CD4-positive, alpha-beta memory T cell (primary cell): Measurements from ENCODE around the gene OAS1. TPM values are rescaled to one million over a fixed set of nuclear protein-coding genes. Genes with fewer than 3 reads are reported as not detected.
A peak's percentile ranks its signal among the peaks of the same experiment; 100 is the strongest.

ENCODE experiments used
- CTCF ChIA-PET: fragments of 350-600 bp; sonication (Branson Sonifier 250); formaldehyde crosslinking; loops from one replicate; lab custom pipeline; 2021; ENCODE audit warnings: inconsistent platforms; ENCODE audit not compliant: partially characterized antibody; lab: Charles Lee
- POLR2A ChIA-PET: fragments of 350-600 bp; sonication (Branson Sonifier 250); formaldehyde crosslinking; loops from one replicate; lab custom pipeline; 2021; ENCODE audit not compliant: partially characterized antibody; lab: Charles Lee
- DNase-seq, 5 donors: peaks; one replicate each; pipeline versions ENCODE4 v3.0.0 to v3.0.0-alpha.2; 2020 to 2022; ENCODE audit warnings: mixed read lengths in 1 of 5
- H3K27ac ChIP-seq: one replicate; pipeline ENCODE4 v1.7.0; 2013; ENCODE audit warnings: low read depth, low read length
- H3K27me3 ChIP-seq: 2 replicates; pipeline ENCODE4 v1.7.0; 2013; ENCODE audit warnings: mild to moderate bottlenecking, low read length, moderate library complexity; ENCODE audit not compliant: insufficient read depth
- H3K36me3 ChIP-seq: 2 replicates; pipeline ENCODE4 v1.7.0; 2013; ENCODE audit warnings: mild to moderate bottlenecking, low read length, moderate library complexity; ENCODE audit not compliant: insufficient read depth
- H3K4me1 ChIP-seq: 2 replicates; pipeline ENCODE4 v1.7.0; 2013; ENCODE audit warnings: mild to moderate bottlenecking, low read length, moderate library complexity; ENCODE audit not compliant: insufficient read depth
- H3K4me3 ChIP-seq, 2 donors: one replicate each; pipeline ENCODE4 v1.7.0; 2013; ENCODE audit warnings: low read length in 2 of 2, mild to moderate bottlenecking in 1 of 2
- H3K9me3 ChIP-seq, 2 donors: one replicate each; pipeline ENCODE4 v1.7.0; 2013; ENCODE audit warnings: low read length in 2 of 2, control low read depth in 1 of 2; ENCODE audit not compliant: control insufficient read depth in 1 of 2
- H3K27ac Mint-ChIP-seq, 7 donors: one replicate each; pipeline ENCODE4 v1.8.0; 2020 to 2021; ENCODE audit warnings: mixed read lengths in 7 of 7, mild to moderate bottlenecking in 6 of 7, inconsistent platforms in 3 of 7, moderate library complexity in 3 of 7
- H3K27me3 Mint-ChIP-seq, 2 donors: one replicate each; pipeline ENCODE4 v1.8.0; 2020 to 2021; ENCODE audit warnings: mixed read lengths in 2 of 2
- H3K36me3 Mint-ChIP-seq, 2 donors: one replicate each; pipeline ENCODE4 v1.8.0; 2020 to 2021; ENCODE audit warnings: mixed read lengths in 2 of 2, inconsistent platforms in 1 of 2, mild to moderate bottlenecking in 1 of 2
- H3K4me1 Mint-ChIP-seq, 4 donors: one replicate each; pipeline ENCODE4 v1.8.0; 2020 to 2021; ENCODE audit warnings: mixed read lengths in 4 of 4, mild to moderate bottlenecking in 1 of 4
- H3K4me3 Mint-ChIP-seq, 8 donors: one replicate each; pipeline ENCODE4 v1.8.0; 2020 to 2021; ENCODE audit warnings: mixed read lengths in 8 of 8, mild to moderate bottlenecking in 7 of 8, moderate library complexity in 6 of 8, inconsistent platforms in 3 of 8
- H3K9me3 Mint-ChIP-seq, 8 donors: one replicate each; pipeline ENCODE4 v1.8.0; 2020 to 2021; ENCODE audit warnings: mixed read lengths in 8 of 8, mild to moderate bottlenecking in 5 of 8, inconsistent platforms in 3 of 8, moderate library complexity in 1 of 8
- intact Hi-C: fragments of 100-400 bp; cut with micrococcal nuclease; formaldehyde crosslinking; loops from one replicate; pipeline ENCODE4 v1.15.1; 2023
- polyA plus RNA-seq, 2 donors: library from polyadenylated mRNA; unstranded; fragments of 300-500 nt; fragmentation: Illumina TruSeq; gene quantifications; one replicate each; pipeline ENCODE4 v1.2.3, GENCODE V29; 2021
- total RNA-seq, 2 experiments: library from RNA; stranded (reverse); gene quantifications; one replicate each; pipeline ENCODE4 v1.2.3, GENCODE V29; 2021

The OAS1 gene
- total and polyA plus RNA-seq, 4 experiments from 2014 or later = 8.4 to 49.3 (median 20.6) TPM

DNA sequence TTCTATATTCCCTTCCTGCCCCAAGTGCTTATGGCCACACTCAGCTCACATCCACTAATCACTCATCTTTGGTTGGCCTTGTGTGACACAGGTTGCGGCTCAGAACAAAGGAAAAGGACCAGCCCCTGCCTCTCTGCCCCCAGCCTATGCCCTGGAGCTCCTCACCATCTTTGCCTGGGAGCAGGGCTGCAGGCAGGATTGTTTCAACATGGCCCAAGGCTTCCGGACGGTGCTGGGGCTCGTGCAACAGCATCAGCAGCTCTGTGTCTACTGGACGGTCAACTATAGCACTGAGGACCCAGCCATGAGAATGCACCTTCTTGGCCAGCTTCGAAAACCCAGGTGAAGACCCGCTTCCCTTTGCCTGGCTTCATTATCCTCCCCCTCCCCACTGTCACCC, 55.8 kb downstream of the OAS1 start:
- Mint-ChIP-seq H3K27ac (no peak overlapping the region), H3K9me3 (peaks cover 0 to 12% (median 2%) of the 10 kb centered on the region in 8 donors), H3K27me3 (no peaks in the 10 kb centered on the region), H3K36me3 (peaks cover 77 to 87% of the 10 kb centered on the region in 2 donors), H3K4me1 (peaks cover 6 to 16% (median 11%) of the 10 kb centered on the region in 4 donors), H3K4me3 (no peak overlapping the region)
- no peak for DNase-seq
- CTCF ChIA-PET = interaction anchor here (1.3 kb wide), 1 partner anchor 31 kb away, joined by 3 read pairs; no protein-coding TSS in a partner anchor
- H3K36me3 ChIP-seq = peaks cover 61% of the 10 kb centered on the region
- H3K4me3 ChIP-seq = no peak overlapping the region
- no peaks in the 10 kb centered on the region for H3K9me3 ChIP-seq
- POLR2A ChIA-PET = interaction anchor here (5.0 kb wide), 1 partner anchor 16 kb away, joined by 18 read pairs; the partner anchor contains the start of gene OAS2
- intact Hi-C loops = no loop called here
- H3K4me1 ChIP-seq = no peaks in the 10 kb centered on the region
- no peaks in the 10 kb centered on the region for H3K27me3 ChIP-seq
- H3K27ac ChIP-seq = no peak overlapping the region

DNA sequence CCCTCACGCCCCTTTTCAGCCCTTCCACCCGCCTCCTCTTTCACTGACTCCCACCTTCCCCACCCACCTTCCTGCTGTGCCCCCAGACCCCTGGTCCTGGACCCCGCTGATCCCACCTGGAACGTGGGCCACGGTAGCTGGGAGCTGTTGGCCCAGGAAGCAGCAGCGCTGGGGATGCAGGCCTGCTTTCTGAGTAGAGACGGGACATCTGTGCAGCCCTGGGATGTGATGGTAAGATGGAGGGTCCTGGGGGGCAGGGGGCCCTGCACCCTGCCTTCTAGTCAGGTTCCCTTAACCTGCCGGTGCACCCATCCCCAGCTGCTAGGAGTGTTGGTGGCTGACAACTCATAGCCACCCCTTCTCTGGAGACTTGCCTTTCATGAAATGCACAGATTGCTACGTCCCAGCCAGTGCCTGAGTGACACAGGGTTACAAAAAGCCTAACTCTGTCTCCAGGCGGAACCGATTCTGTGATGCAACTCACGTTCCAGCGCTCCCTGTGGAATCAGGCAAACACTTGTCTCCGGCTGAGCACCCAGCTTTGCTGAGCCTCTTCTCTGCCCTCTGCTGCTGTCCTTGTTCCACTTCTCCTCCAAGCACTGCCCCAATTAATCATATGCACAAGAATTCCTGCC, 56.6 kb downstream of the OAS1 start:
- peak overlapping the region in 2 of 7 donors; percentile 32 to 47 for H3K27ac Mint-ChIP-seq
- Histone ChIP-seq H3K4me3 (no peak overlapping the region), H3K9me3 (no peaks in the 10 kb centered on the region), H3K27ac (no peak overlapping the region), H3K27me3 (no peaks in the 10 kb centered on the region), H3K4me1 (no peaks in the 10 kb centered on the region), H3K36me3 (peaks cover 67% of the 10 kb centered on the region)
- H3K9me3 Mint-ChIP-seq = peaks cover 0 to 8% (median 2%) of the 10 kb centered on the region in 8 donors
- DNase-seq = no peak
- ChIA-PET POLR2A (interaction anchor here (5.0 kb wide), 1 partner anchor 15 kb away, joined by 18 read pairs; the partner anchor contains the start of gene OAS2), CTCF (interaction anchor here (1.2 kb wide), 1 partner anchor 30 kb away, joined by 3 read pairs; no protein-coding TSS in a partner anchor)
- intact Hi-C loops = no loop called here
- H3K4me3 Mint-ChIP-seq = no peak overlapping the region
- H3K36me3 Mint-ChIP-seq = peaks cover 76 to 85% of the 10 kb centered on the region in 2 donors
- H3K4me1 Mint-ChIP-seq = peaks cover 6 to 16% (median 11%) of the 10 kb centered on the region in 4 donors
- H3K27me3 Mint-ChIP-seq = no peaks in the 10 kb centered on the region

DNA sequence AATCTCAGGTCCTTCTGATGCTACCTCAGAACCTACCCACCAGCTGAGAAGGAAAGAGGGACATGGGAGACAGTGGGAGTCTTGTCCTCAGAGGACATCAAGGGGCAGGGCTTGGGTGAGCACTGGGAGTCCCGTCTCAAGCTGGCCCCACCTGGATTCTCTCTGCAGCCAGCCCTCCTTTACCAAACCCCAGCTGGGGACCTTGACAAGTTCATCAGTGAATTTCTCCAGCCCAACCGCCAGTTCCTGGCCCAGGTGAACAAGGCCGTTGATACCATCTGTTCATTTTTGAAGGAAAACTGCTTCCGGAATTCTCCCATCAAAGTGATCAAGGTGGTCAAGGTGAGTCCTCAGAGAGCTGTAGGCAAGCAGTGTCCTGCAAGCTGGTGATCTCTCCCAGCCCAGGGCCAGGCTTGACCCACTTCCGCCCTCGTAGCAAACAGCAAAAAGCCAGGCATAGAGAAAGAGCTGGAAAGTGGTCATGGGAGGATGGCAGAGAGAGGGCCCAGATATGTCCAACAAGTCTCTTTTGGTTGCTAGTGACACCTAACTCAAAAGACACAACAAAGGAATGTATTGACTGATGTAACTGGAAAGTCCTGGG, 57.4 kb downstream of the OAS1 start:
- peaks cover 6 to 16% (median 11%) of the 10 kb centered on the region in 4 donors for H3K4me1 Mint-ChIP-seq
- intact Hi-C loops = no loop called here
- peaks cover 0 to 8% (median 2%) of the 10 kb centered on the region in 8 donors for H3K9me3 Mint-ChIP-seq
- Histone ChIP-seq H3K27ac (no peak overlapping the region), H3K4me1 (no peaks in the 10 kb centered on the region), H3K9me3 (no peaks in the 10 kb centered on the region), H3K4me3 (no peak overlapping the region), H3K36me3 (peaks cover 68% of the 10 kb centered on the region), H3K27me3 (no peaks in the 10 kb centered on the region)
- H3K36me3 Mint-ChIP-seq = peaks cover 79 to 80% of the 10 kb centered on the region in 2 donors
- H3K4me3 Mint-ChIP-seq = no peak overlapping the region
- ChIA-PET CTCF (interaction anchor here (0.9 to 1.2 kb wide), 2 partner anchors 14 to 29 kb away, joined by 3 to 4 read pairs; partner anchors contain the start of gene OAS2), POLR2A (interaction anchor here (5.0 kb wide), 1 partner anchor 14 kb away, joined by 18 read pairs; the partner anchor contains the start of gene OAS2)
- H3K27ac Mint-ChIP-seq = no peak overlapping the region
- no peaks in the 10 kb centered on the region for H3K27me3 Mint-ChIP-seq
- DNase-seq = no peak

DNA sequence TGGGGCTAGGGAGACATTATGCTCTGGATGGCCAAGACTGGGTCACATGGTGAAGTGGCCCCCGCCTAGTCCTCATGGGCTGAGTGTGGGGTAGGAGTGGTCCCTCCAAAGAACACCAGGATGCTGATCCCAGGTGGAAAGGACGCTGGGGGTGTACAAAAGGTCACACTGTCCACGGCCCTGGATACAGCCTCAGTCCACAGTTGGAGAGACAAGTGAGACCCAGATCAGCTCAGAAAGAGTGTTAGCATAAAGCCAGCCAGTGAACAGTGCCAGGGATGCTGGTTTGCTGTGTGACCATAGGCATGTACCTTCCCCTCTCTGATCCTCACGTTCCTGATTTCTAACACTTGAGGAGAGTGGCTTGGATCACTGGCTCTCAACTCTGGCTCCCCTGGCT, 58.2 kb downstream of the OAS1 start:
- CTCF ChIA-PET = interaction anchor here (0.9 to 1.2 kb wide), 3 partner anchors 13 to 28 kb away, joined by 3 to 4 read pairs (median 3); partner anchors contain the start of gene OAS2
- Histone ChIP-seq H3K27ac (no peak overlapping the region), H3K4me1 (no peaks in the 10 kb centered on the region), H3K27me3 (no peaks in the 10 kb centered on the region), H3K36me3 (peaks cover 72% of the 10 kb centered on the region), H3K9me3 (no peaks in the 10 kb centered on the region), H3K4me3 (no peak overlapping the region)
- DNase-seq = no peak
- intact Hi-C loops = no loop called here
- no peak overlapping the region for H3K27ac Mint-ChIP-seq
- H3K27me3 Mint-ChIP-seq = no peaks in the 10 kb centered on the region
- H3K4me3 Mint-ChIP-seq = no peak overlapping the region
- H3K9me3 Mint-ChIP-seq = peaks cover 0 to 4% (median 0%) of the 10 kb centered on the region in 8 donors
- H3K36me3 Mint-ChIP-seq = peaks cover 77 to 80% of the 10 kb centered on the region in 2 donors
- POLR2A ChIA-PET = interaction anchor here (5.0 kb wide), 1 partner anchor 14 kb away, joined by 18 read pairs; the partner anchor contains the start of gene OAS2
- H3K4me1 Mint-ChIP-seq = peaks cover 1 to 10% (median 5%) of the 10 kb centered on the region in 4 donors

DNA sequence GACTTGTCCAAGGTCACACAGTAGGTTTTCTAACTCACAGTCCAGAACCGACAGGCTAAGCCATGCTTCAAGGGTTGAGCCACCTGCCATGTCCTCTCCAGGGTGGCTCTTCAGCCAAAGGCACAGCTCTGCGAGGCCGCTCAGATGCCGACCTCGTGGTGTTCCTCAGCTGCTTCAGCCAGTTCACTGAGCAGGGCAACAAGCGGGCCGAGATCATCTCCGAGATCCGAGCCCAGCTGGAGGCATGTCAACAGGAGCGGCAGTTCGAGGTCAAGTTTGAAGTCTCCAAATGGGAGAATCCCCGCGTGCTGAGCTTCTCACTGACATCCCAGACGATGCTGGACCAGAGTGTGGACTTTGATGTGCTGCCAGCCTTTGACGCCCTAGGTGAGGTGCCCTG, 58.9 kb downstream of the OAS1 start:
- Histone ChIP-seq H3K27me3 (no peaks in the 10 kb centered on the region), H3K4me1 (no peaks in the 10 kb centered on the region), H3K36me3 (peaks cover 72% of the 10 kb centered on the region), H3K9me3 (no peaks in the 10 kb centered on the region), H3K4me3 (no peak overlapping the region), H3K27ac (no peak overlapping the region)
- Mint-ChIP-seq H3K27ac (no peak overlapping the region), H3K9me3 (peaks cover 0 to 4% (median 0%) of the 10 kb centered on the region in 8 donors), H3K4me3 (no peak overlapping the region), H3K36me3 (peaks cover 78 to 80% of the 10 kb centered on the region in 2 donors), H3K4me1 (peaks cover 0 to 8% (median 4%) of the 10 kb centered on the region in 4 donors), H3K27me3 (no peaks in the 10 kb centered on the region)
- no peak for DNase-seq
- CTCF ChIA-PET = interaction anchor here (1.1 kb wide), 1 partner anchor 25 kb away, joined by 3 read pairs; no protein-coding TSS in a partner anchor
- intact Hi-C loops = no loop called here
- POLR2A ChIA-PET = no interaction called here

DNA sequence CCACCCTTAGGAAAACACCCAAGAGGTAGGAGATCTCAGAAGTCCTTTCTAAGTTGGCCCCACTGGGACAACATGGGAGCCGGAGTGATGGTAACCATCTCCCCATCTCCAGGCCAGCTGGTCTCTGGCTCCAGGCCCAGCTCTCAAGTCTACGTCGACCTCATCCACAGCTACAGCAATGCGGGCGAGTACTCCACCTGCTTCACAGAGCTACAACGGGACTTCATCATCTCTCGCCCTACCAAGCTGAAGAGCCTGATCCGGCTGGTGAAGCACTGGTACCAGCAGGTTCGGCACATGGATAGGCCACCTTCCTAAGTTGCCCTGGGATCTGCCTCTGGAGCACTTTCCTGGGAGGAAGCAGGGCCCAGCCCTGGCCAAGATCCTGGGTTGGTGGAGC, 60.5 kb downstream of the OAS1 start:
- Histone ChIP-seq H3K4me1 (no peaks in the 10 kb centered on the region), H3K27me3 (no peaks in the 10 kb centered on the region), H3K36me3 (peaks cover 61% of the 10 kb centered on the region), H3K27ac (no peak overlapping the region), H3K4me3 (no peak overlapping the region), H3K9me3 (no peaks in the 10 kb centered on the region)
- DNase-seq = no peak
- no peak overlapping the region for H3K4me3 Mint-ChIP-seq
- no peak overlapping the region for H3K27ac Mint-ChIP-seq
- peaks cover 66 to 67% of the 10 kb centered on the region in 2 donors for H3K36me3 Mint-ChIP-seq
- H3K4me1 Mint-ChIP-seq = no peaks in the 10 kb centered on the region
- POLR2A ChIA-PET = interaction anchor here (1.4 kb wide), 1 partner anchor 11 kb away, joined by 4 read pairs; the partner anchor contains the start of gene OAS2
- intact Hi-C loops = no loop called here
- no peaks in the 10 kb centered on the region for H3K9me3 Mint-ChIP-seq
- CTCF ChIA-PET = interaction anchor here (1.7 kb wide), 1 partner anchor 10 kb away, joined by 6 read pairs; the partner anchor contains the start of gene OAS2
- no peaks in the 10 kb centered on the region for H3K27me3 Mint-ChIP-seq

DNA sequence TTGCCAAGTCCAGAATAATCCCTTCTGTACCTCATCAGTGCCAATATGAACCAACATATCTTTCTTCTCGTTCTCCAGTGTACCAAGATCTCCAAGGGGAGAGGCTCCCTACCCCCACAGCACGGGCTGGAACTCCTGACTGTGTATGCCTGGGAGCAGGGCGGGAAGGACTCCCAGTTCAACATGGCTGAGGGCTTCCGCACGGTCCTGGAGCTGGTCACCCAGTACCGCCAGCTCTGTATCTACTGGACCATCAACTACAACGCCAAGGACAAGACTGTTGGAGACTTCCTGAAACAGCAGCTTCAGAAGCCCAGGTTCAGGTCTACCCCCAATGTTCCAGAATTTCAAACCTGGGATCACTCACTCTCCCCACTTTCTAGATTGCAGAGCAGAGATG, 61.1 kb downstream of the OAS1 start:
- H3K9me3 Mint-ChIP-seq = no peaks in the 10 kb centered on the region
- H3K4me3 Mint-ChIP-seq = no peak overlapping the region
- H3K27ac ChIP-seq = no peak overlapping the region
- no peaks in the 10 kb centered on the region for H3K4me1 Mint-ChIP-seq
- no peaks in the 10 kb centered on the region for H3K27me3 ChIP-seq
- H3K27me3 Mint-ChIP-seq = no peaks in the 10 kb centered on the region
- H3K27ac Mint-ChIP-seq = no peak overlapping the region
- DNase-seq = no peak
- H3K36me3 ChIP-seq = peaks cover 55% of the 10 kb centered on the region
- H3K4me3 ChIP-seq = no peak overlapping the region
- ChIA-PET CTCF (no interaction called here), POLR2A (interaction anchor here (1.4 kb wide), 1 partner anchor 10 kb away, joined by 4 read pairs; the partner anchor contains the start of gene OAS2)
- H3K36me3 Mint-ChIP-seq = peaks cover 61% of the 10 kb centered on the region in 2 donors
- H3K9me3 ChIP-seq = no peaks in the 10 kb centered on the region
- intact Hi-C loops = no loop called here
- no peaks in the 10 kb centered on the region for H3K4me1 ChIP-seq
